HepG2 (cell line): ENCODE measurements around the gene DQX1.

Experiments
- BHLHE40 ChIP-seq: IDR thresholded peaks from 2 replicates; pipeline ENCODE4 v1.6.1; 2011; ENCODE audit warnings: low read length, improper control_type of control experiment
- CTCF ChIP-seq: sonication (generic); formaldehyde crosslinking; IDR thresholded peaks from 2 replicates; pipeline ENCODE4 v1.5.0; 2020; ENCODE audit warnings: mild to moderate bottlenecking, missing genetic modification reagents, moderate library complexity
- ESRRA ChIP-seq: sonication (generic); formaldehyde crosslinking; IDR thresholded peaks from 2 replicates; pipeline ENCODE4 v1.5.1; 2020; ENCODE audit warnings: mild to moderate bottlenecking, low read depth, missing genetic modification reagents
- EZH2 ChIP-seq: conservative IDR thresholded peaks from 2 replicates; pipeline ENCODE4 v1.6.1; 2012; ENCODE audit warnings: mild to moderate bottlenecking, low read depth, low read length, moderate library complexity
- HDAC2 ChIP-seq: sonication (generic); formaldehyde crosslinking; IDR thresholded peaks from 2 replicates; pipeline ENCODE4 v1.4.0; 2020; ENCODE audit warnings: missing genetic modification reagents
- MLX ChIP-seq: IDR thresholded peaks from 2 replicates; pipeline ENCODE4 v1.6.1; 2016
- POLR2A ChIP-seq, 2 experiments: IDR thresholded peaks; 2 replicates each; pipeline ENCODE4 v1.6.1; 2011; ENCODE audit warnings: low read depth in 2 of 2, low read length in 2 of 2, mild to moderate bottlenecking in 1 of 2, moderate library complexity in 1 of 2; ENCODE audit not compliant: insufficient read depth in 1 of 2
- RAD21 ChIP-seq: fragments of 450-650 bp; formaldehyde crosslinking; IDR thresholded peaks from 2 replicates; pipeline ENCODE4 v1.5.0; 2020; ENCODE audit warnings: mild to moderate bottlenecking
- RFX5 ChIP-seq: IDR thresholded peaks from 2 replicates; pipeline ENCODE4 v1.6.1; 2011; ENCODE audit warnings: low read depth, low read length, improper control_type of control experiment
- SMAD9 ChIP-seq: sonication (generic); formaldehyde crosslinking; IDR thresholded peaks from 2 replicates; pipeline ENCODE4 v1.5.1; 2020; ENCODE audit warnings: mild to moderate bottlenecking, missing genetic modification reagents
- SMC3 ChIP-seq: IDR thresholded peaks from 2 replicates; pipeline ENCODE4 v1.6.1; 2011; ENCODE audit warnings: low read length, improper control_type of control experiment
- USF2 ChIP-seq, 2 experiments: sonication (generic) in 1 of 2; formaldehyde crosslinking in 1 of 2; IDR thresholded peaks; 2 replicates each; pipeline versions ENCODE4 v1.5.1 to v1.6.1; 2011 to 2020; ENCODE audit warnings: borderline replicate concordance in 1 of 2, low read depth in 1 of 2, low read length in 1 of 2, mild to moderate bottlenecking in 1 of 2, missing genetic modification reagents in 1 of 2, moderate library complexity in 1 of 2
- ZNF263 ChIP-seq: sonication (generic); formaldehyde crosslinking; IDR thresholded peaks from 2 replicates; pipeline ENCODE4 v1.4.0; 2020; ENCODE audit warnings: missing genetic modification reagents
- ZNF670 ChIP-seq: sonication (generic); formaldehyde crosslinking; IDR thresholded peaks from 2 replicates; pipeline ENCODE4 v1.8.0; 2022; ENCODE audit warnings: mild to moderate bottlenecking, missing genetic modification reagents, borderline replicate concordance

GRCh38 chr2:74573747-74574562, 47.9 kb upstream of the DQX1 start:
- TF ChIP-seq CTCF (CRISPR knock-in tag) (no peak), RAD21 (CRISPR knock-in tag) (no peak), RFX5 (no peak), ESRRA (CRISPR knock-in tag) (no peak), SMAD9 (CRISPR knock-in tag) (no peak), ZNF263 (no peak), ZNF670 (CRISPR knock-in tag) (no peak), EZH2 (no peak), HDAC2 (CRISPR knock-in tag) (no peak), BHLHE40 (no peak), SMC3 (no peak), POLR2A (IDR thresholded peaks at IDR 0.05; ENCODE audit: insufficient read depth in 1 of 2, low read depth in 2 of 2, low read length in 2 of 2) (no peak), MLX (CRISPR knock-in tag) (no peak), USF2 (IDR thresholded peaks at IDR 0.05; ENCODE audit: low read depth, low read length) (no peak), USF2 (CRISPR knock-in tag; IDR thresholded peaks at IDR 0.05; ENCODE audit: borderline replicate concordance) (no peak)
